ENCODE data around the gene ZIC1.

ZIC1 gene

GRCh38 chr3:147371771-147372340 is 37.3 kb upstream of the ZIC1 start:
- TF ChIP-seq SUZ12 (IDR thresholded peaks at IDR 0.05; ENCODE audit: extremely low read depth, insufficient read depth, insufficient read length): no peak
- TF ChIP-seq YY1 (IDR thresholded peaks at IDR 0.05; ENCODE audit: insufficient read depth, insufficient read length): no peak
- Histone ChIP-seq H3K4me1 (ENCODE audit: insufficient read depth, insufficient read length) (no peaks in the 10 kb centered on the region), H3K9ac (ENCODE audit: insufficient read length, low read depth) (no peak overlapping the region), H3K4me3 (ENCODE audit: insufficient read length, low read depth) (no peak overlapping the region), H3K36me3 (ENCODE audit: insufficient read depth, insufficient read length, low read length) (no peaks in the 10 kb centered on the region), H3K27me3 (ENCODE audit: insufficient read depth, insufficient read length) (peaks cover 100% of the 10 kb centered on the region), H3K9me3 (ENCODE audit: insufficient read depth, low read length) (no peaks in the 10 kb centered on the region)
- no peak for DNase-seq (ENCODE audit: low read depth, low spot score)

- Histone ChIP-seq H3K4me3 (ENCODE audit: insufficient read length, low read depth) (no peak overlapping the region), H3K27me3 (ENCODE audit: insufficient read depth, insufficient read length) (peaks cover 100% of the 10 kb centered on the region), H3K9ac (ENCODE audit: insufficient read length, low read depth) (no peak overlapping the region), H3K4me1 (ENCODE audit: insufficient read depth, insufficient read length) (peaks cover 5% of the 10 kb centered on the region), H3K9me3 (ENCODE audit: insufficient read depth, low read length) (no peaks in the 10 kb centered on the region), H3K36me3 (ENCODE audit: insufficient read depth, insufficient read length, low read length) (no peaks in the 10 kb centered on the region)
- TF ChIP-seq YY1 (IDR thresholded peaks at IDR 0.05; ENCODE audit: insufficient read depth, insufficient read length) (no peak), ZNF274 (IDR thresholded peaks at IDR 0.05; ENCODE audit: low read depth, low read length) (no peak), SUZ12 (IDR thresholded peaks at IDR 0.05; ENCODE audit: extremely low read depth, insufficient read depth, insufficient read length) (peak; percentile 44)
- no peak for DNase-seq (ENCODE audit: low read depth, low spot score)
Measured at GRCh38 chr3:147372525-147373027, 36.6 kb upstream of the ZIC1 start.

GRCh38 chr3:147373301-147373700 is 35.9 kb upstream of the ZIC1 start:
- H3K4me1 ChIP-seq (ENCODE audit: insufficient read depth, insufficient read length): peaks cover 5% of the 10 kb centered on the region

GRCh38 chr3:147377412-147378367 is 31.5 kb upstream of the ZIC1 start:
- Histone ChIP-seq H3K9me3 (ENCODE audit: insufficient read depth, low read length) (no peaks in the 10 kb centered on the region), H3K27me3 (ENCODE audit: insufficient read depth, insufficient read length) (peaks cover 98% of the 10 kb centered on the region), H3K4me1 (ENCODE audit: insufficient read depth, insufficient read length) (peaks cover 5% of the 10 kb centered on the region), H3K36me3 (ENCODE audit: insufficient read depth, insufficient read length, low read length) (no peaks in the 10 kb centered on the region), H3K4me3 (ENCODE audit: insufficient read length, low read depth) (peak overlapping the region; percentile 1), H3K9ac (ENCODE audit: insufficient read length, low read depth) (no peak overlapping the region)
- TF ChIP-seq YY1 (IDR thresholded peaks at IDR 0.05; ENCODE audit: insufficient read depth, insufficient read length) (no peak), SUZ12 (IDR thresholded peaks at IDR 0.05; ENCODE audit: extremely low read depth, insufficient read depth, insufficient read length) (no peak), ZNF274 (IDR thresholded peaks at IDR 0.05; ENCODE audit: low read depth, low read length) (no peak)
- DNase-seq (ENCODE audit: low read depth, low spot score): peak; percentile 92

More at GRCh38 chr3:147373301-147373700, 35.9 kb upstream of the ZIC1 start:
- no peak overlapping the region for H3K9ac ChIP-seq (ENCODE audit: insufficient read length, low read depth)
- H3K36me3 ChIP-seq (ENCODE audit: insufficient read depth, insufficient read length, low read length): no peaks in the 10 kb centered on the region
- no peak for DNase-seq (ENCODE audit: low read depth, low spot score)
- no peaks in the 10 kb centered on the region for H3K9me3 ChIP-seq (ENCODE audit: insufficient read depth, low read length)
- H3K27me3 ChIP-seq (ENCODE audit: insufficient read depth, insufficient read length): peaks cover 98% of the 10 kb centered on the region
- no peak overlapping the region for H3K4me3 ChIP-seq (ENCODE audit: insufficient read length, low read depth)
- no peak for TF ChIP-seq YY1 (IDR thresholded peaks at IDR 0.05; ENCODE audit: insufficient read depth, insufficient read length)
- TF ChIP-seq SUZ12 (IDR thresholded peaks at IDR 0.05; ENCODE audit: extremely low read depth, insufficient read depth, insufficient read length): no peak

GRCh38 chr3:147379651-147380050 is 29.5 kb upstream of the ZIC1 start:
- Histone ChIP-seq H3K36me3 (ENCODE audit: insufficient read depth, insufficient read length, low read length) (no peaks in the 10 kb centered on the region), H3K27me3 (ENCODE audit: insufficient read depth, insufficient read length) (peaks cover 98% of the 10 kb centered on the region), H3K9ac (ENCODE audit: insufficient read length, low read depth) (no peak overlapping the region), H3K4me1 (ENCODE audit: insufficient read depth, insufficient read length) (peaks cover 5% of the 10 kb centered on the region), H3K9me3 (ENCODE audit: insufficient read depth, low read length) (no peaks in the 10 kb centered on the region), H3K4me3 (ENCODE audit: insufficient read length, low read depth) (no peak overlapping the region)
- no peak for DNase-seq (ENCODE audit: low read depth, low spot score)
- TF ChIP-seq ZNF274 (IDR thresholded peaks at IDR 0.05; ENCODE audit: low read depth, low read length) (no peak), SUZ12 (IDR thresholded peaks at IDR 0.05; ENCODE audit: extremely low read depth, insufficient read depth, insufficient read length) (no peak), YY1 (IDR thresholded peaks at IDR 0.05; ENCODE audit: insufficient read depth, insufficient read length) (no peak)

- TF ChIP-seq SUZ12 (IDR thresholded peaks at IDR 0.05; ENCODE audit: extremely low read depth, insufficient read depth, insufficient read length) (no peak), YY1 (IDR thresholded peaks at IDR 0.05; ENCODE audit: insufficient read depth, insufficient read length) (no peak), ZNF274 (IDR thresholded peaks at IDR 0.05; ENCODE audit: low read depth, low read length) (no peak)
- peaks cover 5% of the 10 kb centered on the region for H3K4me1 ChIP-seq (ENCODE audit: insufficient read depth, insufficient read length)
Measured at GRCh38 chr3:147380387-147380951, 28.7 kb upstream of the ZIC1 start.

GRCh38 chr3:147380977-147381376 is 28.2 kb upstream of the ZIC1 start:
- Histone ChIP-seq H3K4me3 (ENCODE audit: insufficient read length, low read depth) (no peak overlapping the region), H3K9me3 (ENCODE audit: insufficient read depth, low read length) (no peaks in the 10 kb centered on the region), H3K27me3 (ENCODE audit: insufficient read depth, insufficient read length) (peaks cover 98% of the 10 kb centered on the region), H3K4me1 (ENCODE audit: insufficient read depth, insufficient read length) (peaks cover 5% of the 10 kb centered on the region), H3K36me3 (ENCODE audit: insufficient read depth, insufficient read length, low read length) (no peaks in the 10 kb centered on the region), H3K9ac (ENCODE audit: insufficient read length, low read depth) (no peak overlapping the region)
- TF ChIP-seq YY1 (IDR thresholded peaks at IDR 0.05; ENCODE audit: insufficient read depth, insufficient read length) (no peak), ZNF274 (IDR thresholded peaks at IDR 0.05; ENCODE audit: low read depth, low read length) (no peak), SUZ12 (IDR thresholded peaks at IDR 0.05; ENCODE audit: extremely low read depth, insufficient read depth, insufficient read length) (no peak)
- no peak for DNase-seq (ENCODE audit: low read depth, low spot score)

More at GRCh38 chr3:147380387-147380951, 28.7 kb upstream of the ZIC1 start:
- H3K36me3 ChIP-seq (ENCODE audit: insufficient read depth, insufficient read length, low read length): no peaks in the 10 kb centered on the region
- DNase-seq (ENCODE audit: low read depth, low spot score): no peak
- H3K9me3 ChIP-seq (ENCODE audit: insufficient read depth, low read length): no peaks in the 10 kb centered on the region
- H3K4me3 ChIP-seq (ENCODE audit: insufficient read length, low read depth): no peak overlapping the region
- no peak overlapping the region for H3K9ac ChIP-seq (ENCODE audit: insufficient read length, low read depth)
- peaks cover 98% of the 10 kb centered on the region for H3K27me3 ChIP-seq (ENCODE audit: insufficient read depth, insufficient read length)

Measured in NT2/D1 (cell line).